ENCODE results near the gene ZNF511. TPM values are rescaled to one million over a fixed set of nuclear protein-coding genes. Genes with fewer than 3 reads are reported as not detected.
A peak's percentile ranks its signal among the peaks of the same experiment; 100 is the strongest.
"Not testable (repeated sequence)": the region's sequence is repeated elsewhere in the genome, so short reads cannot be mapped to it uniquely, and the experiment has no call there.

The ZNF511 gene
- total RNA-seq, 2 donors from 2014 or later, result 43.4 to 55.6 TPM

- Mint-ChIP-seq H3K9me3 (no peaks in the 10 kb centered on the region), H3K36me3 (no peaks in the 10 kb centered on the region), H3K27ac (no peak overlapping the region)
- peak; percentile 76 to 83 for DNase-seq (ENCODE audit: low spot score in 2 of 2)
- peak; percentile 93 to 97 for ATAC-seq
Measured at GRCh38 chr10:133318494-133319127, 9.9 kb downstream of the ZNF511 start.

GRCh38 chr10:133320852-133321422 is 12.2 kb downstream of the ZNF511 start:
- not testable (repeated sequence) for DNase-seq (ENCODE audit: low spot score in 2 of 2); ATAC-seq; H3K27ac Mint-ChIP-seq; H3K9me3 Mint-ChIP-seq; H3K36me3 Mint-ChIP-seq

- not testable (repeated sequence) for DNase-seq (ENCODE audit: low spot score in 2 of 2); ATAC-seq; H3K36me3 Mint-ChIP-seq; H3K27ac Mint-ChIP-seq; H3K9me3 Mint-ChIP-seq
Measured at GRCh38 chr10:133322064-133322709, 13.5 kb downstream of the ZNF511 start.

GRCh38 chr10:133324198-133324792 is 15.6 kb downstream of the ZNF511 start:
- Mint-ChIP-seq H3K27ac (no peak overlapping the region), H3K9me3 (no peaks in the 10 kb centered on the region), H3K36me3 (no peaks in the 10 kb centered on the region)
- no peak for DNase-seq (ENCODE audit: low spot score in 2 of 2)
- ATAC-seq, result peak in 1 of 2 donors; percentile 79

GRCh38 chr10:133324857-133325260 is 16.1 kb downstream of the ZNF511 start:
- ATAC-seq, result no peak
- no peaks in the 10 kb centered on the region for H3K36me3 Mint-ChIP-seq
- DNase-seq (ENCODE audit: low spot score in 2 of 2), result no peak
- no peaks in the 10 kb centered on the region for H3K9me3 Mint-ChIP-seq
- no peak overlapping the region for H3K27ac Mint-ChIP-seq

GRCh38 chr10:133325440-133326222 is 16.9 kb downstream of the ZNF511 start:
- ATAC-seq (no peak), DNase-seq (ENCODE audit: low spot score in 2 of 2) (no peak)
- no peaks in the 10 kb centered on the region for H3K36me3 Mint-ChIP-seq

GRCh38 chr10:133326223-133326551 is 17.5 kb downstream of the ZNF511 start:
- ATAC-seq (no peak), DNase-seq (ENCODE audit: low spot score in 2 of 2) (no peak)
- H3K36me3 Mint-ChIP-seq, result no peaks in the 10 kb centered on the region
- no peak overlapping the region for H3K27ac Mint-ChIP-seq
- no peaks in the 10 kb centered on the region for H3K9me3 Mint-ChIP-seq

More at GRCh38 chr10:133325440-133326222, 16.9 kb downstream of the ZNF511 start:
- Mint-ChIP-seq H3K9me3 (no peaks in the 10 kb centered on the region), H3K27ac (no peak overlapping the region)

- DNase-seq (ENCODE audit: low spot score in 2 of 2) (no peak), ATAC-seq (no peak)
- no peak overlapping the region for H3K27ac Mint-ChIP-seq
- H3K9me3 Mint-ChIP-seq, result no peaks in the 10 kb centered on the region
- no peaks in the 10 kb centered on the region for H3K36me3 Mint-ChIP-seq
Measured at GRCh38 chr10:133326745-133327650, 18.3 kb downstream of the ZNF511 start.

- no peak for ATAC-seq
- DNase-seq (ENCODE audit: low spot score in 2 of 2), result no peak
- no peaks in the 10 kb centered on the region for H3K9me3 Mint-ChIP-seq
- no peak overlapping the region for H3K27ac Mint-ChIP-seq
- no peaks in the 10 kb centered on the region for H3K36me3 Mint-ChIP-seq
Measured at GRCh38 chr10:133327651-133328357, 19.1 kb downstream of the ZNF511 start.

- DNase-seq (ENCODE audit: low spot score in 2 of 2) (no peak), ATAC-seq (no peak)
- Mint-ChIP-seq H3K36me3 (no peaks in the 10 kb centered on the region), H3K9me3 (no peaks in the 10 kb centered on the region), H3K27ac (no peak overlapping the region)
Measured at GRCh38 chr10:133328358-133329343, 19.9 kb downstream of the ZNF511 start.

- ATAC-seq, result peak; percentile 92 to 95
Measured at GRCh38 chr10:133329491-133330202, 20.9 kb downstream of the ZNF511 start.

GRCh38 chr10:133332936-133333699 is 24.4 kb downstream of the ZNF511 start:
- DNase-seq (ENCODE audit: low spot score in 2 of 2), result no peak
- Mint-ChIP-seq H3K9me3 (no peaks in the 10 kb centered on the region), H3K27ac (no peak overlapping the region), H3K36me3 (no peaks in the 10 kb centered on the region)
- ATAC-seq, result no peak

More at GRCh38 chr10:133329491-133330202, 20.9 kb downstream of the ZNF511 start:
- Mint-ChIP-seq H3K36me3 (no peaks in the 10 kb centered on the region), H3K27ac (no peak overlapping the region), H3K9me3 (no peaks in the 10 kb centered on the region)
- peak; percentile 81 to 91 for DNase-seq (ENCODE audit: low spot score in 2 of 2)

- ATAC-seq (peak; percentile 13 to 40), DNase-seq (ENCODE audit: low spot score in 2 of 2) (no peak)
- no peaks in the 10 kb centered on the region for H3K9me3 Mint-ChIP-seq
- H3K27ac Mint-ChIP-seq, result no peak overlapping the region
- no peaks in the 10 kb centered on the region for H3K36me3 Mint-ChIP-seq
Measured at GRCh38 chr10:133334503-133335245, 26.0 kb downstream of the ZNF511 start.
